ENCODE data around the gene SLC66A1.
A peak's percentile ranks its signal among the peaks of the same experiment; 100 is the strongest.

Gene SLC66A1

GRCh38 chr1:19342894-19343616 is 30.9 kb downstream of the SLC66A1 start:
- DNase-seq (ENCODE audit: low read depth): no peak

DNA sequence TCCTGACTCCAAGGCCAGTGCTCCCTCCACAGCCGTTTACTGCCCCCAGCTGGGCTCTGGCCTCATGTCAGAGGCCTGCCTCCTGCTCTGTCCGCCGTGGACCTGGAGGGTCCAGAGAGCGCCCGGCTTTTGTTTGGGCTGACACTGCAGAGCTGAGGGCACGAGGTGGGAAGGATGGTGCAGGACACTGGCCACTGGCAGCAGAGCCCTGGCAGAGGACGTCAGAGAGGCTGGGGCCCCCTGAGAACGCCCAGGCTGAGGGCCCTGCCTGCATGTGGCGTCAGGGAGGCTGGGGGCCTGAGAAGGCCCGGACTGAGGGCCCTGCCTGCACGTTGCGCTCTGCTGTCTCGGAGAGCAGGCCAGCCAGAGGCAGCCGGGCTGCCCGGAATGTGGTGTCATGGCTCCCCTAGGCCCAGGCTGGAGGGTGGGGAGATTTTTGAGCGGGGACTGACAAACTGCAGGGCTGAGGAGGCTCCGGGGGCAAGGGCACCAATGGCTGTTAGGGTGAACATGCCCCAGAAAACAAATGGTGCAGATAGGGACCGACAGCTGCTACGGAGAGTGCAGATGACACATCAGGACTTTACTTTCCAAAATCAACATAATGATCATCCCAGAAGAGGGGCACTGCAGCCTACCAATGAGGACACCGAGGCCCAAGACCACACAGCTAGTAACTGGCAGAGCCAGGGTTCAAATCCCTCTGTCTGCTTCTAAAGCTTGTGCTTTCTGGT is 31.7 kb downstream of the SLC66A1 start:
- DNase-seq (ENCODE audit: low read depth): no peak

DNA sequence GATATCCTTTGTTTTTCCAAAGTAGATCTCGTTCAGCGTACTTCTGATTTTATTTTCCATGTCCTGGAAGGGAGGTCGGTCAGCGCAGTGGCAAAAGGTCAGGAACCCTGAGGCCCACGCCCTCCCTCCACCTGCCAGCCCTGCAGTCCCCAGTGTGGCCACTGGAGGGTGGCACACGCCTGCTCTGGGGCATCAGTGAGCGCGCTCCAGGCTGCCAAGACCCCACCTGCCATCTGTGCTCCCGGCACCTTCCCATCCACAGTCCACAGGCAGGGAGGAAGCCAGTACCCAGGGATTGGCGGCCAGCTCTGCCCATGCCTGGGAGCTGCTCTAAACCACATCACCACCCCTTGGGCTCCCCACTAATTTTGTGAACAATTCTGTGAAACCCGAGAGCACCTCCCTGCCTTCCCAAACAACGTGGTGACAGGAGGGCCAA is 32.3 kb downstream of the SLC66A1 start:
- DNase-seq (ENCODE audit: low read depth): peak; percentile 41

DNA sequence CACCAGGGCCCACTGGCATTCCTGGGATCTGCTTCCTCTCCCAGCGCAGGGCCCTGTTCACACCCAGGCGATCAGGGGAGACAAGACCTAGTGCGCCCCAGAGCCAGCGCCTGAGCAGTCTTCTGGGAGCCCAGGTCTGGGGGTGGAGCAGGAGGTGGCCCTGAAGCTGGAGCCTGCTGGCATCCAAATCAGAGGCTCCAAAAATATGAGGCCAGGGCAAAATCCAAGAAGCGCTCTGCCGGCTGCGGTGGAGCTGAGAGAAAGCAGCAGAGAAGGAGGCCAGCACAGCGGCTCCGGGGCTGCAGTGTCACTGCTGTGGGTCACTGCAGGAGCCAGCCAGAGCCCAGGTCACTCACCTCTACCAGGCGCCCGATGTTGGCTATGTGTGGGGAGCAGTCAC is 32.7 kb downstream of the SLC66A1 start:
- no peak for DNase-seq (ENCODE audit: low read depth)

DNA sequence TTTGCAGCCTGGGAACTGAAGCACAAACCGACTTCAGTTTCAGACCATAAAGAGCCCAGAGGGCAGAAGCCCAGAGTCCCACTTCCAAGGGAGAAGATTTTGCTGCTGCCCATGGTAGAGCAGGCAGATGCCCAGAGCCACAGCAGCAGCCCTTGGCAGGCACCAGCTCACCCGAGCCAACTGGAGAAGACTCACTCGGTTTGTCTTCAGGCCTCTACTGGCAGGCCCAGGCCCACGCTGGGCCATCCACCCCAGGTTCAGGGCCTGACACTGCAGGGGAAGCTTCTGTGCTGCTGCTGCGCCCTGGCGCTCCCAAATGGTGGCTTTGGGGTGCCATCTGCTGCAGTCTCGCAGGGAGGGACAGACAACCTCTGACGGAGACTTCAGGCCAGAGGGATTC is 33.3 kb downstream of the SLC66A1 start:
- no peak for DNase-seq (ENCODE audit: low read depth)

DNA sequence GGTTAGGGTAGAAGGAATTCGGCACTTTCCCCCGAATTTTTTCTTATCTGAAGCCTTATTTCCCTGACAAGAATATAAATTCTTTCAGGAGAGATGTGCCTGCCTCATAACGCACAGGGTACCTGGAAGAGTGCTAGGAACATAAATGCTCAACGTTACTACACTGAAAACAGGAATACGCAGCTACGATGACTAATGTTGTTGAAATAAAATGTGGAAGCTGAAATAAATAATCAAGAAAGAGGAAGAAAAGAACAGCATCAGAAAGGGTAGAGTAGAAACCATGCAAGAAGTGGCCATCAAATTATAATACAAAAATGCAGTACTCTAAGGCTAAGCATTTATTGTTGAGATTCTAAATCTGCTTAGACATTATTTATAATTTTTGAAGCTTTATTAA is 33.9 kb downstream of the SLC66A1 start:
- no peak for DNase-seq (ENCODE audit: low read depth)

GRCh38 chr1:19347533-19348172 is 35.5 kb downstream of the SLC66A1 start:
- DNase-seq (ENCODE audit: low read depth): no peak

GRCh38 chr1:19348441-19349198 is 36.5 kb downstream of the SLC66A1 start:
- DNase-seq (ENCODE audit: low read depth): no peak

DNA sequence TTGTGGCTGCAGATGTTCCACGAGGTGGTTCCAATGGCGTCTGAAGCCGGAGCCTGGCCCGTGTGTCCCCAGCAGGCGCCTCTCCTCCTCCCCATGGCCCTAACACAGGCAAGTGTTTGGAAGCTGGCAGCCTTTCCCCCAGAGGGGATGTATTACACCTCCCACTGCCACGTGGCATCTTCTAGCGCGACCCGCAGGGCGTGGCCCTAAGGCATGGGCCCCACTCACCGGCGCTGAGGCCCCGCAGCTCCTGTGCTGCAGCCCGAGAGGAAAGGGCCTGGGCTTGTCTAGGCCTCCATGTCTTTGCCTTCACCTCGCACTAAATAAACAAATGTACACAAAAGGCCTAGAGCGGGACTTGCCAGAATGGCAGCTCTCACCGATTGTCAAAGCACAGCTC is 37.9 kb downstream of the SLC66A1 start:
- DNase-seq (ENCODE audit: low read depth): no peak

- no peak for DNase-seq (ENCODE audit: low read depth)
These were observed 38.4 kb downstream of the SLC66A1 start for GRCh38 chr1:19350566-19350965.

GRCh38 chr1:19351873-19352272 is 39.7 kb downstream of the SLC66A1 start:
- no peak for DNase-seq (ENCODE audit: low read depth)

- DNase-seq (ENCODE audit: low read depth): no peak
These were observed 40.7 kb downstream of the SLC66A1 start for GRCh38 chr1:19352839-19353238.

- no peak for DNase-seq (ENCODE audit: low read depth)
These were observed 41.5 kb downstream of the SLC66A1 start for GRCh38 chr1:19353596-19353995.

GRCh38 chr1:19354531-19354981 is 42.4 kb downstream of the SLC66A1 start:
- DNase-seq (ENCODE audit: low read depth): no peak

DNA sequence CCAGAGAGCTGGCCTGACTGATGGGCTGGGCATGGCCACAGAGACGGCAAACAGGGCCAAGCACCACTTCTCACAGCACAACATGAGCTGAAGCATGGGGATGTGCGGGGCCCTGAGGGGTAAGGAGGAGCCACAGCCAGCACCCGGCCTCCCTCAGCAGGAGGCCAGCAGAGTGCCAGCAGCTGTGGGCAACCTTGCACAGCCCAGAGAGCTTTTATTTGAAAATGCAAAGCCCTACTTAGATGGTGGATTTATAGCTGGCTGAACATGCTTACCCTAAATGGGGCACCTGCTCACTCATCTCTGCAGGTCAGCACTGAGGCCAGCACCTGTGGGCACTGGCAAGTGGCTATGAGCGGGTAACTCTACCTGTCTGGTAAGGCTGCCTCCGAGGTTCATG is 44.1 kb downstream of the SLC66A1 start:
- DNase-seq (ENCODE audit: low read depth): no peak

GRCh38 chr1:19357299-19357986 is 45.3 kb downstream of the SLC66A1 start:
- DNase-seq (ENCODE audit: low read depth): no peak

DNA sequence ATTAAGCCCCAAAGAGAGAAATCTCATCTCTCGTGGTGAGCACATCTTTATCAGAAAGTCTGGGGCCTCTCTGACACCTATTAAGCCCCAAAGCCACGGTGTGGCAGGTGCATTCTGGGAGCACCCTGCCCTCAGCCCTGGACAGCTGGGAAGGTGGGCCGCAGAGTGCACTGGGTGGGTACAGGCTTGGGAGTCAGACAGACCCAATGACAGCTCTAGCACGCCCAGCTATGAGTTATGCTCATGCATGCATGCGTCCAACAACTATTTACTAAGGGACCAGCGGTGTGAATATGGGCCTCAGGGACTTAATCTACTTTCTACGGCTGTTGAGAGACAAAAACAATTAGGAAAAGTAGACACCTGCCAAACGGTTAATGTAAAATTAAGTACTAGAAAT is 46.6 kb downstream of the SLC66A1 start:
- no peak for DNase-seq (ENCODE audit: low read depth)

DNA sequence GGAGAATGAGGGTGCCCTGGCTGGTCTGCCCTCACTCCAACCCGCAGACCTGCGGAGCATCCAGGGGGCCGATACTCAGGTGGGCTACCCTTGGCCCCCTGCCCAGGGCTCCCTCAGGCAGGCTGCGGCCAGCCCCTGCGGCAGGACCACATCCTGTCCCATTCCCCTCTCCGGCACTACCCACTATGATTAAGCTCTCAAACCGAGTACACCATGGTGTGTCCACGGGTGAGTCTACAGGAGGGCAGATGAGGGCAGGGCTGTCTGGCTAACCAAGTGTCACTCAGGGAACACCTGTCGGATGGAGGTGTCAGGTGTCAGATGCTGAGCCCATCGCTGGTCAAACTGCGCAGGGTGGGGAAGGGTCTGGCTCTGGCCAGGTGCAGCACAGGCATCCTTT is 47.2 kb downstream of the SLC66A1 start:
- DNase-seq (ENCODE audit: low read depth): no peak

GRCh38 chr1:19360016-19360415 is 47.9 kb downstream of the SLC66A1 start:
- no peak for DNase-seq (ENCODE audit: low read depth)

GRCh38 chr1:19360432-19360831 is 48.3 kb downstream of the SLC66A1 start:
- DNase-seq (ENCODE audit: low read depth): no peak

- DNase-seq (ENCODE audit: low read depth): no peak
These were observed 48.9 kb downstream of the SLC66A1 start for GRCh38 chr1:19360843-19361610.
